HepG2 (cell line): ENCODE measurements around the gene RNF149. TPM values are rescaled to one million over a fixed set of nuclear protein-coding genes. Genes with fewer than 3 reads are reported as not detected.

Experiments
- MXD4 ChIP-seq: IDR thresholded peaks from 2 replicates; pipeline ENCODE4 v1.6.1; 2016; ENCODE audit warnings: mild to moderate bottlenecking, missing biosample characterization, missing genetic modification reagents
- NCOR1 ChIP-seq: fragments of 200-600 bp; sonication (generic); IDR thresholded peaks from 2 replicates; pipeline ENCODE4 v1.7.0; 2017; ENCODE audit warnings: antibody characterized with exemption, low read length, borderline replicate concordance
- NFIC ChIP-seq: IDR thresholded peaks from 2 replicates; pipeline ENCODE4 v1.6.1; 2012; ENCODE audit warnings: mild to moderate bottlenecking, low read length, inconsistent platforms
- POLR2AphosphoS2 ChIP-seq: IDR thresholded peaks from 2 replicates; pipeline ENCODE4 v1.6.1; 2011; ENCODE audit warnings: low read depth, low read length, improper control_type of control experiment
- TEAD3 ChIP-seq: optimal IDR thresholded peaks from 2 replicates; pipeline ENCODE3; 2016; ENCODE audit warnings: borderline replicate concordance
- TGIF2 ChIP-seq: IDR thresholded peaks from 2 replicates; pipeline ENCODE4 v1.6.1; 2016; ENCODE audit warnings: control low read depth, missing compliant biosample characterization
- ZEB1 ChIP-seq: IDR thresholded peaks from 2 replicates; pipeline ENCODE4 v1.6.1; 2012; ENCODE audit warnings: mild to moderate bottlenecking, low read depth, inconsistent platforms; ENCODE audit not compliant: insufficient replicate concordance
- ZNF207 ChIP-seq: fragments of 450-650 bp; IDR thresholded peaks from 2 replicates; pipeline ENCODE4 v1.6.1; 2016; ENCODE audit warnings: antibody characterized with exemption, borderline replicate concordance
- ZNF225 ChIP-seq: sonication (generic); formaldehyde crosslinking; IDR thresholded peaks from 2 replicates; pipeline ENCODE4 v1.4.0; 2020; ENCODE audit warnings: mild to moderate bottlenecking, missing genetic modification reagents
- ZNF383 ChIP-seq: sonication (generic); formaldehyde crosslinking; IDR thresholded peaks from 2 replicates; pipeline ENCODE4 v1.4.0; 2020; ENCODE audit warnings: missing genetic modification reagents, mild to moderate bottlenecking, borderline replicate concordance
- ZNF781 ChIP-seq: sonication (generic); formaldehyde crosslinking; IDR thresholded peaks from 2 replicates; pipeline ENCODE4 v1.5.1; 2020; ENCODE audit warnings: borderline replicate concordance, mild to moderate bottlenecking, missing genetic modification reagents; ENCODE audit errors: not compliant biosample characterization
- ZNF788 ChIP-seq: sonication (generic); formaldehyde crosslinking; IDR thresholded peaks from 2 replicates; pipeline ENCODE4 v1.5.0; 2020; ENCODE audit warnings: mild to moderate bottlenecking, missing genetic modification reagents, borderline replicate concordance
- ZSCAN22 ChIP-seq: sonication (generic); formaldehyde crosslinking; IDR thresholded peaks from 2 replicates; pipeline ENCODE4 v1.4.0; 2020; ENCODE audit warnings: mild to moderate bottlenecking, missing genetic modification reagents
- polyA plus RNA-seq, 8 experiments: library from polyadenylated mRNA; depleted of rRNA in 3 of 8; stranded (reverse) in 7 of 8; unstranded in 1 of 8; fragments of >200 nt; fragmentation: Illumina TruSeq in 4 of 8; extraction: Trizol in 4 of 8; gene quantifications; 2 replicates each; pipeline versions ENCODE4 v1.2.1 to v1.2.3, GENCODE V29; 2011 to 2016; ENCODE audit warnings: low read depth in 4 of 8, missing spikeins in 1 of 8, mixed read lengths in 1 of 8; ENCODE audit not compliant: insufficient read depth in 1 of 8
- total RNA-seq, 5 experiments: library from RNA; depleted of rRNA; stranded (reverse); fragments of >200 nt; fragmentation: Illumina TruSeq; extraction: Trizol; gene quantifications; 2 replicates each; pipeline ENCODE4 v1.2.3, GENCODE V29; 2016; ENCODE audit warnings: low read depth in 1 of 5
- TF ChIP-seq, protein P1 (sequence below): sonication (generic); formaldehyde crosslinking; IDR thresholded peaks from 2 replicates; pipeline ENCODE4 v1.4.0; 2020; ENCODE audit warnings: missing genetic modification reagents
- TF ChIP-seq, protein P2 (sequence below): sonication (generic); formaldehyde crosslinking; IDR thresholded peaks from 2 replicates; pipeline ENCODE4 v1.9.0; 2022; ENCODE audit warnings: missing genetic modification reagents, mild to moderate bottlenecking, borderline replicate concordance
- TF ChIP-seq, protein P3 (sequence below): IDR thresholded peaks from 2 replicates; pipeline ENCODE4 v1.6.1; 2012; ENCODE audit warnings: low read depth, low read length, improper control_type of control experiment
- TF ChIP-seq, protein P4 (sequence below): sonication (generic); formaldehyde crosslinking; IDR thresholded peaks from 2 replicates; pipeline ENCODE4 v1.5.0; 2020; ENCODE audit warnings: mild to moderate bottlenecking, missing genetic modification reagents, borderline replicate concordance

RNF149 gene
- total and polyA plus RNA-seq, 2 of the 13 experiments (the other 11 are each of a cell fraction or from before 2014, with no cell fraction given) = 87.6 to 109 TPM

- TF ChIP-seq MXD4 (CRISPR knock-in tag) = no peak
- TF ChIP-seq ZSCAN22 (CRISPR knock-in tag) = no peak
- TF ChIP-seq ZEB1 = no peak
- no peak for TF ChIP-seq ZNF383 (CRISPR knock-in tag)
- TF ChIP-seq TGIF2 (CRISPR knock-in tag) = 0 out of 2 replicates have a peak, but pooled peaks have one; percentile 25
- TF ChIP-seq ZNF788 (CRISPR knock-in tag) = no peak
- no peak for TF ChIP-seq TEAD3 (CRISPR knock-in tag)
- no peak for TF ChIP-seq ZNF207
- no peak for TF ChIP-seq POLR2AphosphoS2
- TF ChIP-seq, protein P1, sequence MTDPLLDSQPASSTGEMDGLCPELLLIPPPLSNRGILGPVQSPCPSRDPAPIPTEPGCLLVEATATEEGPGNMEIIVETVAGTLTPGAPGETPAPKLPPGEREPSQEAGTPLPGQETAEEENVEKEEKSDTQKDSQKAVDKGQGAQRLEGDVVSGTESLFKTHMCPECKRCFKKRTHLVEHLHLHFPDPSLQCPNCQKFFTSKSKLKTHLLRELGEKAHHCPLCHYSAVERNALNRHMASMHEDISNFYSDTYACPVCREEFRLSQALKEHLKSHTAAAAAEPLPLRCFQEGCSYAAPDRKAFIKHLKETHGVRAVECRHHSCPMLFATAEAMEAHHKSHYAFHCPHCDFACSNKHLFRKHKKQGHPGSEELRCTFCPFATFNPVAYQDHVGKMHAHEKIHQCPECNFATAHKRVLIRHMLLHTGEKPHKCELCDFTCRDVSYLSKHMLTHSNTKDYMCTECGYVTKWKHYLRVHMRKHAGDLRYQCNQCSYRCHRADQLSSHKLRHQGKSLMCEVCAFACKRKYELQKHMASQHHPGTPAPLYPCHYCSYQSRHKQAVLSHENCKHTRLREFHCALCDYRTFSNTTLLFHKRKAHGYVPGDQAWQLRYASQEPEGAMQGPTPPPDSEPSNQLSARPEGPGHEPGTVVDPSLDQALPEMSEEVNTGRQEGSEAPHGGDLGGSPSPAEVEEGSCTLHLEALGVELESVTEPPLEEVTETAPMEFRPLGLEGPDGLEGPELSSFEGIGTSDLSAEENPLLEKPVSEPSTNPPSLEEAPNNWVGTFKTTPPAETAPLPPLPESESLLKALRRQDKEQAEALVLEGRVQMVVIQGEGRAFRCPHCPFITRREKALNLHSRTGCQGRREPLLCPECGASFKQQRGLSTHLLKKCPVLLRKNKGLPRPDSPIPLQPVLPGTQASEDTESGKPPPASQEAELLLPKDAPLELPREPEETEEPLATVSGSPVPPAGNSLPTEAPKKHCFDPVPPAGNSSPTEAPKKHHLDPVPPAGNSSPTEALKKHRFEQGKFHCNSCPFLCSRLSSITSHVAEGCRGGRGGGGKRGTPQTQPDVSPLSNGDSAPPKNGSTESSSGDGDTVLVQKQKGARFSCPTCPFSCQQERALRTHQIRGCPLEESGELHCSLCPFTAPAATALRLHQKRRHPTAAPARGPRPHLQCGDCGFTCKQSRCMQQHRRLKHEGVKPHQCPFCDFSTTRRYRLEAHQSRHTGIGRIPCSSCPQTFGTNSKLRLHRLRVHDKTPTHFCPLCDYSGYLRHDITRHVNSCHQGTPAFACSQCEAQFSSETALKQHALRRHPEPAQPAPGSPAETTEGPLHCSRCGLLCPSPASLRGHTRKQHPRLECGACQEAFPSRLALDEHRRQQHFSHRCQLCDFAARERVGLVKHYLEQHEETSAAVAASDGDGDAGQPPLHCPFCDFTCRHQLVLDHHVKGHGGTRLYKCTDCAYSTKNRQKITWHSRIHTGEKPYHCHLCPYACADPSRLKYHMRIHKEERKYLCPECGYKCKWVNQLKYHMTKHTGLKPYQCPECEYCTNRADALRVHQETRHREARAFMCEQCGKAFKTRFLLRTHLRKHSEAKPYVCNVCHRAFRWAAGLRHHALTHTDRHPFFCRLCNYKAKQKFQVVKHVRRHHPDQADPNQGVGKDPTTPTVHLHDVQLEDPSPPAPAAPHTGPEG (CRISPR knock-in tag) = no peak
- TF ChIP-seq, protein P2, sequence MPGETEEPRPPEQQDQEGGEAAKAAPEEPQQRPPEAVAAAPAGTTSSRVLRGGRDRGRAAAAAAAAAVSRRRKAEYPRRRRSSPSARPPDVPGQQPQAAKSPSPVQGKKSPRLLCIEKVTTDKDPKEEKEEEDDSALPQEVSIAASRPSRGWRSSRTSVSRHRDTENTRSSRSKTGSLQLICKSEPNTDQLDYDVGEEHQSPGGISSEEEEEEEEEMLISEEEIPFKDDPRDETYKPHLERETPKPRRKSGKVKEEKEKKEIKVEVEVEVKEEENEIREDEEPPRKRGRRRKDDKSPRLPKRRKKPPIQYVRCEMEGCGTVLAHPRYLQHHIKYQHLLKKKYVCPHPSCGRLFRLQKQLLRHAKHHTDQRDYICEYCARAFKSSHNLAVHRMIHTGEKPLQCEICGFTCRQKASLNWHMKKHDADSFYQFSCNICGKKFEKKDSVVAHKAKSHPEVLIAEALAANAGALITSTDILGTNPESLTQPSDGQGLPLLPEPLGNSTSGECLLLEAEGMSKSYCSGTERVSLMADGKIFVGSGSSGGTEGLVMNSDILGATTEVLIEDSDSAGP = no peak
- TF ChIP-seq NFIC = 0 out of 2 replicates have a peak, but pooled peaks have one; percentile 33
- TF ChIP-seq NCOR1 = no peak
- peak; percentile 24 for TF ChIP-seq ZNF781 (CRISPR knock-in tag)
- no peak for TF ChIP-seq ZNF225 (CRISPR knock-in tag)
- TF ChIP-seq, protein P3, sequence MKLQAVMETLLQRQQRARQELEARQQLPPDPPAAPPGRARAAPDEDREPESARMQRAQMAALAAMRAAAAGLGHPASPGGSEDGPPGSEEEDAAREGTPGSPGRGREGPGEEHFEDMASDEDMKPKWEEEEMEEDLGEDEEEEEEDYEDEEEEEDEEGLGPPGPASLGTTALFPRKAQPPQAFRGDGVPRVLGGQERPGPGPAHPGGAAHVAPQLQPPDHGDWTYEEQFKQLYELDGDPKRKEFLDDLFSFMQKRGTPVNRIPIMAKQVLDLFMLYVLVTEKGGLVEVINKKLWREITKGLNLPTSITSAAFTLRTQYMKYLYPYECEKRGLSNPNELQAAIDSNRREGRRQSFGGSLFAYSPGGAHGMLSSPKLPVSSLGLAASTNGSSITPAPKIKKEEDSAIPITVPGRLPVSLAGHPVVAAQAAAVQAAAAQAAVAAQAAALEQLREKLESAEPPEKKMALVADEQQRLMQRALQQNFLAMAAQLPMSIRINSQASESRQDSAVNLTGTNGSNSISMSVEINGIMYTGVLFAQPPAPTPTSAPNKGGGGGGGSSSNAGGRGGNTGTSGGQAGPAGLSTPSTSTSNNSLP = no peak
- TF ChIP-seq, protein P4, sequence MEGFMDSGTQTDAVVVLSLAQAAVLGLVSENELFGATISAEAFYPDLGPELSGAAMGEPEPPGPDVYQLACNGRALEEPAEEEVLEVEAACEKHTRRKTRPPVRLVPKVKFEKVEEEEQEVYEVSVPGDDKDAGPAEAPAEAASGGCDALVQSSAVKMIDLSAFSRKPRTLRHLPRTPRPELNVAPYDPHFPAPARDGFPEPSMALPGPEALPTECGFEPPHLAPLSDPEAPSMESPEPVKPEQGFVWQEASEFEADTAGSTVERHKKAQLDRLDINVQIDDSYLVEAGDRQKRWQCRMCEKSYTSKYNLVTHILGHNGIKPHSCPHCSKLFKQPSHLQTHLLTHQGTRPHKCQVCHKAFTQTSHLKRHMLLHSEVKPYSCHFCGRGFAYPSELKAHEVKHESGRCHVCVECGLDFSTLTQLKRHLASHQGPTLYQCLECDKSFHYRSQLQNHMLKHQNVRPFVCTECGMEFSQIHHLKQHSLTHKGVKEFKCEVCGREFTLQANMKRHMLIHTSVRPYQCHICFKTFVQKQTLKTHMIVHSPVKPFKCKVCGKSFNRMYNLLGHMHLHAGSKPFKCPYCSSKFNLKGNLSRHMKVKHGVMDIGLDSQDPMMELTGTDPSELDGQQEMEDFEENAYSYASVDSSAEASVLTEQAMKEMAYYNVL (CRISPR knock-in tag) = no peak
Measured at GRCh38 chr2:101253703-101254450, 54.6 kb downstream of the RNF149 start (continued).
